ENCODE data around the gene TPGS1. TPM values are rescaled to one million over a fixed set of nuclear protein-coding genes. Genes with fewer than 3 reads are reported as not detected.

The TPGS1 gene
- total and polyA plus RNA-seq, 4 donors, result 12.2 to 32.7 (median 25.5) TPM

DNA sequence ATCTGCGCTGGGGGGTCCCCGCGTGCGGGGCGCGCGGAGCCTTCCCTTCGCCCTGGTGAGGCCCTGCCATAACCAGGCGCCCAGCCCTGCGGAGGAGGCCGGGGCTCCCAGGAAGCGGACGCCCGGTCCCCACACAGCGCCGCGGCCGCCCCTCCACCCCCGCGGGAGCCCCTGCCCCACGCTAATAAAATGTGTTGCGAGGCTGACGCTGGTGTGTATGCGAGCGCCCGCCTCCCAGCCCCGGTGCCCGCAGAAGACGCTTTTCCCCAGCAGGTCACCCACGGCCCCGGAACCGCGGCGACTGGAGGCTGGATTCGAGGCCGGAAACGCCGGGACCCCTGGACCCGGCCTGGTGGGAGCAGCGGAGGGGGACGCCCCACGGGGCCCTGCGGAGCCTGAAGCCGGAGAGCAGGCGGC is 12.2 kb downstream of the TPGS1 start:
- no peak overlapping the region for H3K9ac ChIP-seq (ENCODE audit: insufficient read depth in 1 of 2, low read length in 2 of 2)
- WGBS, 2 donors, result 89 to 90% methylated on average over 45 of the region's 45 CpGs
- H3K9me3 ChIP-seq (ENCODE audit: control insufficient read depth in 4 of 4, insufficient read depth in 3 of 4, low read length in 3 of 4), result no peaks in the 10 kb centered on the region
- peaks cover 0 to 6% (median 2%) of the 10 kb centered on the region in 4 donors for H3K36me3 ChIP-seq (ENCODE audit: control insufficient read depth in 4 of 4, insufficient read depth in 4 of 4, low read length in 4 of 4)
- no peak for ATAC-seq (ENCODE audit: insufficient read depth, low FRiP score)
- no peaks in the 10 kb centered on the region for H3K27me3 ChIP-seq (ENCODE audit: control insufficient read depth in 3 of 3, insufficient read depth in 3 of 3, low read length in 2 of 3)
- TF ChIP-seq, protein P1, sequence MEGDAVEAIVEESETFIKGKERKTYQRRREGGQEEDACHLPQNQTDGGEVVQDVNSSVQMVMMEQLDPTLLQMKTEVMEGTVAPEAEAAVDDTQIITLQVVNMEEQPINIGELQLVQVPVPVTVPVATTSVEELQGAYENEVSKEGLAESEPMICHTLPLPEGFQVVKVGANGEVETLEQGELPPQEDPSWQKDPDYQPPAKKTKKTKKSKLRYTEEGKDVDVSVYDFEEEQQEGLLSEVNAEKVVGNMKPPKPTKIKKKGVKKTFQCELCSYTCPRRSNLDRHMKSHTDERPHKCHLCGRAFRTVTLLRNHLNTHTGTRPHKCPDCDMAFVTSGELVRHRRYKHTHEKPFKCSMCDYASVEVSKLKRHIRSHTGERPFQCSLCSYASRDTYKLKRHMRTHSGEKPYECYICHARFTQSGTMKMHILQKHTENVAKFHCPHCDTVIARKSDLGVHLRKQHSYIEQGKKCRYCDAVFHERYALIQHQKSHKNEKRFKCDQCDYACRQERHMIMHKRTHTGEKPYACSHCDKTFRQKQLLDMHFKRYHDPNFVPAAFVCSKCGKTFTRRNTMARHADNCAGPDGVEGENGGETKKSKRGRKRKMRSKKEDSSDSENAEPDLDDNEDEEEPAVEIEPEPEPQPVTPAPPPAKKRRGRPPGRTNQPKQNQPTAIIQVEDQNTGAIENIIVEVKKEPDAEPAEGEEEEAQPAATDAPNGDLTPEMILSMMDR (IDR thresholded peaks at IDR 0.05; ENCODE audit: control extremely low read depth, extremely low read depth), result no peak
- no peak overlapping the region for H3K4me3 ChIP-seq
- no peak overlapping the region for H3K27ac ChIP-seq (ENCODE audit: low read depth in 1 of 2, low read length in 1 of 2)
- peaks cover 0 to 5% (median 4%) of the 10 kb centered on the region in 5 donors for H3K4me1 ChIP-seq (ENCODE audit: control insufficient read depth in 5 of 5, insufficient read depth in 5 of 5, low read length in 5 of 5)
- DNase-seq, result no peak

DNA sequence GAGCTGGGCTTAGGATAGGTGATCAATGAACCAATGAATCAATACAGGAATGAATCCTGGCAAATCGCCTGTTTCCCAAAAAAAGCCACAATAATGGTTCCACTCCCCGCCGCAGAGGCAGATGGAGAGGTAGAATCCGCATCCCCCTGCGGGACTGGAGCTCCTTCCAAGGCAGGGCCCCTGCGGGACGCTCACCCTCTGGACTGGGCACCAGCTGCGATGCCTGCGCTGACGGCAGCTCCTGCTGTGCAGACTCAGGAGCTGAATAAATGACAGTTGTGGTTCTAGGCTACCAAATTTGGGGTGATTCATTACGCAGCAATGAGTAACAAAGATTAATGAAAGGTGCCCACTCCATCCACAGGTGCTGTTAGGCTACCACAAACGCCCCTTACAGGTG is 15.4 kb downstream of the TPGS1 start:
- TF ChIP-seq, protein P1 (IDR thresholded peaks at IDR 0.05; ENCODE audit: control extremely low read depth, extremely low read depth), result no peak
- ATAC-seq (ENCODE audit: insufficient read depth, low FRiP score) (no peak), DNase-seq (no peak)
- Histone ChIP-seq H3K27ac (ENCODE audit: low read depth in 1 of 2, low read length in 1 of 2) (no peak overlapping the region), H3K9me3 (ENCODE audit: control insufficient read depth in 4 of 4, insufficient read depth in 3 of 4, low read length in 3 of 4) (no peaks in the 10 kb centered on the region), H3K36me3 (ENCODE audit: control insufficient read depth in 4 of 4, insufficient read depth in 4 of 4, low read length in 4 of 4) (peaks cover 0 to 6% (median 2%) of the 10 kb centered on the region in 4 donors), H3K4me1 (ENCODE audit: control insufficient read depth in 5 of 5, insufficient read depth in 5 of 5, low read length in 5 of 5) (peaks cover 0 to 4% (median 0%) of the 10 kb centered on the region in 5 donors), H3K4me3 (no peak overlapping the region), H3K27me3 (ENCODE audit: control insufficient read depth in 3 of 3, insufficient read depth in 3 of 3, low read length in 2 of 3) (peaks cover 0 to 3% (median 0%) of the 10 kb centered on the region in 3 donors), H3K9ac (ENCODE audit: insufficient read depth in 1 of 2, low read length in 2 of 2) (no peak overlapping the region)
- WGBS, 2 donors, result 95 to 98% methylated on average over 12 of the region's 12 CpGs

DNA sequence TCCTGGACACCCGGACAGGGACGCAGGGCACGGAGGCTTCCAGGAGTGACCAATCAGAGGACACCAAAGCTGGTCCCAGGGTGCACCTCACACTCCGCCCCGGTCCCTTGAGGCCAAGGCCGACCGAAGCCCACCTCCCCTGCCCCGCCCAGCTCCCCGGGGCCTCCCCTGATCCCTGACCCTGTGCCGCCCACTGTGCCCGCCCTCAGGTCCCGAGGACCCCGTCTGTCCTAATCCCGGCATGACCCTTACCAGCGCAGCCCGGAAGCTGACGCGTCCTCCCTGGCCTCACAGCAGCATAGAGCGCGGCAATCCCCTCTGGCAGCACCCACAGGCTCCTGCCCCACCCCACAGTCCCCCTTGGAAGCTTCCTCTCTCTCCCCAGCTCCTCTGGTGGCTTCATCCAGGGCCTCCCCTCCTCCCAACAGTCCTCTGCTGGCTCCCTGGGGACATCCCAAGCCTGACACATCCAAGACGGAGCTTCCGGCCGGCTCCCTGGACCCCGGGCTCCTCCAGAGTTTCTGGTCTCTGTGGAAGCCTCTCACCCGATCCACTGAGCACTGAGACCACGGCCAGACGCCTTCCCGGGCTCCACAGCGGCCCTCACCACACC is 16.9 kb downstream of the TPGS1 start:
- H3K36me3 ChIP-seq (ENCODE audit: control insufficient read depth in 4 of 4, insufficient read depth in 4 of 4, low read length in 4 of 4), result peaks cover 0 to 6% (median 2%) of the 10 kb centered on the region in 4 donors
- no peak overlapping the region for H3K9ac ChIP-seq (ENCODE audit: insufficient read depth in 1 of 2, low read length in 2 of 2)
- no peaks in the 10 kb centered on the region for H3K4me1 ChIP-seq (ENCODE audit: control insufficient read depth in 5 of 5, insufficient read depth in 5 of 5, low read length in 5 of 5)
- ATAC-seq (ENCODE audit: insufficient read depth, low FRiP score), result no peak
- no peak overlapping the region for H3K4me3 ChIP-seq
- DNase-seq, result no peak
- no peaks in the 10 kb centered on the region for H3K9me3 ChIP-seq (ENCODE audit: control insufficient read depth in 4 of 4, insufficient read depth in 3 of 4, low read length in 3 of 4)
- TF ChIP-seq, protein P1 (IDR thresholded peaks at IDR 0.05; ENCODE audit: control extremely low read depth, extremely low read depth), result no peak
- no peak overlapping the region for H3K27ac ChIP-seq (ENCODE audit: low read depth in 1 of 2, low read length in 1 of 2)
- H3K27me3 ChIP-seq (ENCODE audit: control insufficient read depth in 3 of 3, insufficient read depth in 3 of 3, low read length in 2 of 3), result peaks cover 0 to 3% (median 0%) of the 10 kb centered on the region in 3 donors
- WGBS, 2 donors, result 74 to 81% methylated on average over 29 of the region's 29 CpGs
